A673 (cell line): ENCODE data around the gene RTBDN. TPM values are rescaled to one million over a fixed set of nuclear protein-coding genes. Genes with fewer than 3 reads are reported as not detected.
A peak's percentile ranks its signal among the peaks of the same experiment; 100 is the strongest.

ENCODE experiments used
- BruUV-seq: library from RNA; stranded (reverse); fragments of 400-500 nt; replicated peaks from 2 replicates; lab custom pipeline; 2021; lab: Mats Ljungman, UMichigan
- CTCF ChIA-PET: fragments of 300-600 bp; sonication (Branson Sonifier 250); formaldehyde crosslinking; loops from one replicate; lab custom pipeline; 2022; ENCODE audit warnings: antibody characterized with exemption; lab: Charles Lee
- POLR2A ChIA-PET: fragments of 300-600 bp; sonication (Branson Sonifier 250); formaldehyde crosslinking; loops from one replicate; lab custom pipeline; 2022; ENCODE audit warnings: antibody characterized with exemption; ENCODE audit not compliant: low non-redundant PET; lab: Charles Lee
- DNase-seq: peaks from one replicate; pipeline ENCODE4 v3.0.0-alpha.2; 2015; ENCODE audit warnings: low spot score
- H3K27ac ChIP-seq: fragments of 200-600 bp; sonication (generic); 2 replicates; pipeline ENCODE4 v1.5.1; 2016; ENCODE audit warnings: mixed run types, low read depth, mild to moderate bottlenecking, mixed read lengths, antibody characterized with exemption, low read length; ENCODE audit not compliant: poor library complexity, severe bottlenecking
- H3K27me3 ChIP-seq: fragments of 200-600 bp; sonication (generic); replicated peaks from 2 replicates; pipeline ENCODE4 v1.6.1; 2017; ENCODE audit warnings: mixed run types, low read depth, mild to moderate bottlenecking, mixed read lengths, antibody characterized with exemption, low read length; ENCODE audit not compliant: insufficient read depth, poor library complexity
- H3K36me3 ChIP-seq: fragments of 200-600 bp; sonication (generic); 2 replicates; pipeline ENCODE4 v1.6.1; 2016; ENCODE audit warnings: mixed run types, mild to moderate bottlenecking, mixed read lengths, antibody characterized with exemption, low read length; ENCODE audit not compliant: insufficient read depth, poor library complexity, severe bottlenecking
- H3K4me1 ChIP-seq: fragments of 200-600 bp; sonication (generic); 2 replicates; pipeline ENCODE4 v1.6.1; 2017; ENCODE audit warnings: mixed run types, mild to moderate bottlenecking, mixed read lengths, antibody characterized with exemption, low read length; ENCODE audit not compliant: insufficient read depth, poor library complexity, severe bottlenecking
- H3K4me3 ChIP-seq: fragments of 200-600 bp; sonication (generic); 2 replicates; pipeline ENCODE4 v1.5.1; 2016; ENCODE audit warnings: low read depth, mixed run types, mild to moderate bottlenecking, mixed read lengths, low read length; ENCODE audit not compliant: poor library complexity, severe bottlenecking
- H3K9me3 ChIP-seq: fragments of 200-600 bp; sonication (generic); 2 replicates; pipeline ENCODE4 v1.6.1; 2016; ENCODE audit warnings: mixed run types, low read depth, mild to moderate bottlenecking, mixed read lengths, antibody characterized with exemption, low read length; ENCODE audit not compliant: poor library complexity, severe bottlenecking
- EZH2 ChIP-seq: fragments of 200-600 bp; sonication (generic); IDR thresholded peaks from 2 replicates; pipeline ENCODE4 v1.6.1; 2017; ENCODE audit warnings: borderline replicate concordance, low read depth, mild to moderate bottlenecking, mixed read lengths, antibody characterized with exemption, low read length; ENCODE audit not compliant: poor library complexity, severe bottlenecking
- intact Hi-C: fragments of 100-400 bp; cut with micrococcal nuclease; formaldehyde crosslinking; loops from one replicate; pipeline ENCODE4 v1.10.0; 2022; ENCODE audit not compliant: unreplicated experiment
- total RNA-seq: library from RNA; stranded (reverse); gene quantifications from 2 replicates; pipeline ENCODE4 v1.2.3, GENCODE V29; 2021
- TF ChIP-seq, protein P1 (sequence below): fragments of 300-800, 200-600 bp; sonication (generic); conservative IDR thresholded peaks from 2 replicates; pipeline ENCODE4 v1.5.1; 2017; ENCODE audit warnings: low read depth, mild to moderate bottlenecking, antibody characterized with exemption, low read length, moderate library complexity, mixed read lengths

The RTBDN gene
- total RNA-seq, 1 experiment from 2014 or later, result not detected

DNA sequence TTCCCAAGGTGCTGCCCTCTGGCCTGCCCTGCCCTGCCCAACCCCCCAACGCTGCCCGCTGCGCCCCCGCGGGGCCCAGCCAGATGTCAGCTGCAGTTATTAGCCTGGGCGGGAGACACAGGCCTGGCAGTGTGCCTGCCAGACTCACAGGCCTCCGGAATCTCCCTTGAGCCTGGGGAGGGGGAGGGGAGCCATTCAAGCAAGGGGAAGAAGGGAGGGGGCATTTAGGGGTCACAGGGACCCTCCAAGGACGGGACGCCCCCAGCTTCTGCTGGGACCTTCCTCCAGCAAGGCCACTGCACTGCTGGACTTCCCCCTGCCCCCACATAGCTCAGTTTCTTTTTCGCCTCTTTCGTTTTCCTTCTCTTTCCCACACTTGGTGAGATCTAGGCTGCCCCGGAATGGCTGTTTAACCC lies 45.7 kb downstream of the RTBDN start:
- DNase-seq, result peak; percentile 71
- no TSS peak for BruUV-seq
- intact Hi-C loops, result no loop called here
- no peaks in the 10 kb centered on the region for H3K27me3 ChIP-seq
- no peaks in the 10 kb centered on the region for H3K36me3 ChIP-seq
- H3K4me3 ChIP-seq, result peak overlapping the region; percentile 59
- no peaks in the 10 kb centered on the region for H3K9me3 ChIP-seq
- ChIA-PET POLR2A (no interaction called here), CTCF (no interaction called here)
- TF ChIP-seq EZH2, result no peak
- TF ChIP-seq, protein P1, sequence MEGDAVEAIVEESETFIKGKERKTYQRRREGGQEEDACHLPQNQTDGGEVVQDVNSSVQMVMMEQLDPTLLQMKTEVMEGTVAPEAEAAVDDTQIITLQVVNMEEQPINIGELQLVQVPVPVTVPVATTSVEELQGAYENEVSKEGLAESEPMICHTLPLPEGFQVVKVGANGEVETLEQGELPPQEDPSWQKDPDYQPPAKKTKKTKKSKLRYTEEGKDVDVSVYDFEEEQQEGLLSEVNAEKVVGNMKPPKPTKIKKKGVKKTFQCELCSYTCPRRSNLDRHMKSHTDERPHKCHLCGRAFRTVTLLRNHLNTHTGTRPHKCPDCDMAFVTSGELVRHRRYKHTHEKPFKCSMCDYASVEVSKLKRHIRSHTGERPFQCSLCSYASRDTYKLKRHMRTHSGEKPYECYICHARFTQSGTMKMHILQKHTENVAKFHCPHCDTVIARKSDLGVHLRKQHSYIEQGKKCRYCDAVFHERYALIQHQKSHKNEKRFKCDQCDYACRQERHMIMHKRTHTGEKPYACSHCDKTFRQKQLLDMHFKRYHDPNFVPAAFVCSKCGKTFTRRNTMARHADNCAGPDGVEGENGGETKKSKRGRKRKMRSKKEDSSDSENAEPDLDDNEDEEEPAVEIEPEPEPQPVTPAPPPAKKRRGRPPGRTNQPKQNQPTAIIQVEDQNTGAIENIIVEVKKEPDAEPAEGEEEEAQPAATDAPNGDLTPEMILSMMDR, result no peak
- H3K4me1 ChIP-seq, result peaks cover 40% of the 10 kb centered on the region
- peak overlapping the region; percentile 98 for H3K27ac ChIP-seq

DNA sequence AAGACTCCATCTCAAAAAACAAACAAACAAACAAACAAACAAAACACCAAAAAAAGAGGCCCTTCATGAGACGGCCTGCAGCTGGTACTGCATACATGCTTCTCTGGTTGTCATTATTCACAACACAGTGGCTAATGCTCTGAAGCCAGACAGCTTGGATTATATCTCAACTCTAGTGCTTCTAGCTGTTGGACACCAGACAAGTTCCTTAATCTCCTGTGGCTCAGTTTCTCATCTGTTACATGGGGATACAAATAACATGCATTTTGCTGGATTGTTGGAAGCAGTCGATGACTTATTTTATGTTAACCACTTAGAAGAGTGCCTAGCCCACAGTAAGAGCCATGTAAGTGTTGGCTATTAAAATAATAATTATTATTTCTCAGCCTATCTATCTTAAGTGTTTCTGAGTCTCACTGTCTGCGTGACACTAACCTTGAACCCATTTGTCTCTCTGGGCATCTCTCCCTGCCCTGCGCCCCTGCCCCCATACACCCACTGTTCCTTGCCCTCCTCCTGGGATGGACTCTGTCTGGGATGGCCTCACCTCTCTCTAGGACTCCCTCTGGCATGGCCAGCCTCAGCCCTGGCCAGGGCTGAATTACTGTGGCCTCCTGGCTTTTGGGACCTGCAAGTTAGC lies 46.2 kb downstream of the RTBDN start:
- ChIA-PET CTCF (no interaction called here), POLR2A (no interaction called here)
- TF ChIP-seq, protein P1, result no peak
- TF ChIP-seq EZH2, result no peak
- BruUV-seq, result TSS peak; percentile 36
- Histone ChIP-seq H3K27me3 (no peaks in the 10 kb centered on the region), H3K4me3 (no peak overlapping the region), H3K9me3 (no peaks in the 10 kb centered on the region), H3K36me3 (no peaks in the 10 kb centered on the region), H3K27ac (peak overlapping the region; percentile 98), H3K4me1 (peaks cover 45% of the 10 kb centered on the region)
- intact Hi-C loops, result no loop called here
- DNase-seq, result no peak

DNA sequence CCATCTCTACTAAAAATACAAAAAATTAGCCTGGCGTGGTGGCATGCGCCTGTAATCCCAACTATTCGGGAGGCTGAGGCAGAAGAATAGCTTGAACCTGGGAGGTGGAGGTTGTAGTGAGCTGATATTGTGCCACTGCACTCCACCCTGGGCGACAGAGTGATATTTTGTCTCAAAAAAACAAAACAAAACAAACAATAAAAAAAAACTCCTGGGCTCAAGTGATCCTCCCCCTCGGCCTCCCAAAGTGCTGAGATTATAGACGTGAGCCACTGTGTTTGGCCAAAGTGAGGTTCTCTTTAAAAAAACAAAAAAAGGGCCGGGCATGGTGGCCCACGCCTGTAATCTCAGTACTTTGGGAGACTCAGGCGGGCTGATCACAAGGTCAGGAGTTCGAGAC lies 46.9 kb downstream of the RTBDN start:
- no TSS peak for BruUV-seq
- POLR2A ChIA-PET, result no interaction called here
- Histone ChIP-seq H3K4me3 (no peak overlapping the region), H3K4me1 (peaks cover 51% of the 10 kb centered on the region), H3K9me3 (no peaks in the 10 kb centered on the region), H3K36me3 (no peaks in the 10 kb centered on the region), H3K27ac (no peak overlapping the region), H3K27me3 (no peaks in the 10 kb centered on the region)
- TF ChIP-seq, protein P1, result no peak
- TF ChIP-seq EZH2, result no peak
- CTCF ChIA-PET, result no interaction called here
- no peak for DNase-seq
- intact Hi-C loops, result no loop called here
